PC-3 (cell line): ENCODE measurements around the gene AK1.
"Not testable (repeated sequence)": the region's sequence is repeated elsewhere in the genome, so short reads cannot be mapped to it uniquely, and the experiment has no call there.

ENCODE experiments used
- CTCF ChIP-seq: fragments of 300-600 bp; sonication (generic); conservative IDR thresholded peaks from 2 replicates; pipeline ENCODE4 v1.5.1; 2017; ENCODE audit warnings: antibody characterized with exemption, low read depth, mild to moderate bottlenecking, low read length
- EZH2 ChIP-seq: fragments of 300-600 bp; sonication (generic); IDR thresholded peaks from one replicate; pipeline ENCODE4 v1.6.1; 2017; ENCODE audit warnings: antibody characterized with exemption, mild to moderate bottlenecking, low read length; ENCODE audit not compliant: unreplicated experiment
- EZH2phosphoT487 ChIP-seq: fragments of 300-600 bp; sonication (generic); IDR thresholded peaks from 2 replicates; pipeline ENCODE4 v1.6.1; 2018; ENCODE audit warnings: mild to moderate bottlenecking, antibody characterized with exemption, low read length, borderline replicate concordance

DNA sequence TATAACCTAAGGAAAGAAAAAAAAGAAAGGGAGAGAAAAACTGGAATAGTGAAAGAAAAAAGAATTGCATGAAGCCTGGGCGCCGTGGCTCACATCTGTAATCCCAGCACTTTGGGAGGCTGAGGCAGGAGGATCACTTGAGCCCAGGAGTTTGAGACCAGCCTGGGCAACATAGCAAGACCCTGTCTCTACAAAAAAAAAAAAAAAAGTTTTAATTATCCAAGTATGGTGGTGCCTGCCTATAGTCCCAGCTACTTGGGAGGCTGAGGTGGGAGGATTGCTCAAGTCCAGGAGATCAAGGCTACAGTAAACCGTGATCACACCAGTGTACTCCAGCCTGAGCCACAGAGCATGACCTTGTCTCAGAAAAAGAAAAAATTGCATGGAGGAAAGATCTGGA lies 4.2 kb upstream of the AK1 start:
- TF ChIP-seq CTCF, EZH2, EZH2phosphoT487: not testable (repeated sequence)
